ENCODE data around the gene PNLIP. TPM values are rescaled to one million over a fixed set of nuclear protein-coding genes. Genes with fewer than 3 reads are reported as not detected.

The PNLIP gene
- total RNA-seq, 1 donor from 2014 or later: not detected

GRCh38 chr10:116611153-116611545 lies 65.4 kb downstream of the PNLIP start:
- H3K27ac ChIP-seq: no peak overlapping the region
- DNase-seq (ENCODE audit: low spot score in 2 of 2): no peak
- H3K9me3 ChIP-seq: no peaks in the 10 kb centered on the region
- intact Hi-C loops (cut with DNase I): no loop called here
- H3K27me3 ChIP-seq: no peaks in the 10 kb centered on the region
- no peaks in the 10 kb centered on the region for H3K36me3 ChIP-seq
- H3K4me1 ChIP-seq: no peaks in the 10 kb centered on the region
- no peak overlapping the region for H3K4me3 ChIP-seq
- TF ChIP-seq CTCF (IDR thresholded peaks at IDR 0.05): no peak

- DNase-seq (ENCODE audit: low spot score in 2 of 2): no peak
- Histone ChIP-seq H3K4me3 (no peak overlapping the region), H3K4me1 (no peaks in the 10 kb centered on the region), H3K27me3 (no peaks in the 10 kb centered on the region), H3K36me3 (no peaks in the 10 kb centered on the region), H3K27ac (no peak overlapping the region), H3K9me3 (no peaks in the 10 kb centered on the region)
- intact Hi-C loops (cut with DNase I): no loop called here
- TF ChIP-seq CTCF (IDR thresholded peaks at IDR 0.05): no peak
These were observed 66.5 kb downstream of the PNLIP start for GRCh38 chr10:116612107-116612769.

- no peak for DNase-seq (ENCODE audit: low spot score in 2 of 2)
- intact Hi-C loops (cut with DNase I): no loop called here
- H3K4me1 ChIP-seq: no peaks in the 10 kb centered on the region
- H3K36me3 ChIP-seq: no peaks in the 10 kb centered on the region
- H3K27me3 ChIP-seq: no peaks in the 10 kb centered on the region
- no peaks in the 10 kb centered on the region for H3K9me3 ChIP-seq
- H3K4me3 ChIP-seq: no peak overlapping the region
- TF ChIP-seq CTCF (IDR thresholded peaks at IDR 0.05): no peak
- no peak overlapping the region for H3K27ac ChIP-seq
These were observed 67.7 kb downstream of the PNLIP start for GRCh38 chr10:116613471-116613870.

GRCh38 chr10:116614796-116615195 lies 69.1 kb downstream of the PNLIP start:
- TF ChIP-seq CTCF (IDR thresholded peaks at IDR 0.05): no peak
- no peak for DNase-seq (ENCODE audit: low spot score in 2 of 2)

GRCh38 chr10:116615199-116615776 lies 69.6 kb downstream of the PNLIP start:
- H3K27ac ChIP-seq: no peak overlapping the region
- no peaks in the 10 kb centered on the region for H3K9me3 ChIP-seq
- no peaks in the 10 kb centered on the region for H3K36me3 ChIP-seq
- TF ChIP-seq CTCF (IDR thresholded peaks at IDR 0.05): no peak
- intact Hi-C loops (cut with DNase I): no loop called here
- H3K4me3 ChIP-seq: no peak overlapping the region
- H3K27me3 ChIP-seq: no peaks in the 10 kb centered on the region
- DNase-seq (ENCODE audit: low spot score in 2 of 2): no peak
- no peaks in the 10 kb centered on the region for H3K4me1 ChIP-seq

More at GRCh38 chr10:116614796-116615195, 69.1 kb downstream of the PNLIP start:
- Histone ChIP-seq H3K36me3 (no peaks in the 10 kb centered on the region), H3K27me3 (no peaks in the 10 kb centered on the region), H3K4me3 (no peak overlapping the region), H3K27ac (no peak overlapping the region), H3K9me3 (no peaks in the 10 kb centered on the region), H3K4me1 (no peaks in the 10 kb centered on the region)
- intact Hi-C loops (cut with DNase I): no loop called here

Other genes starting within 250 kb of the PNLIP start
- not detected for gene CCDC172, start 221.5 kb upstream of the PNLIP start, total RNA-seq
- not detected for gene PNLIPRP3, start 118.1 kb upstream of the PNLIP start, total RNA-seq
- not detected for gene PNLIPRP1, start 45.0 kb downstream of the PNLIP start, total RNA-seq
- gene PNLIPRP2, start 75.0 kb downstream of the PNLIP start, total RNA-seq: not detected
- gene HSPA12A, start 196.6 kb downstream of the PNLIP start, total RNA-seq: 5.5 TPM

All from ascending aorta (tissue), 2 donors.